ENCODE data around the gene NACC2.

GRCh38 chr9:136051837-136052471 is 43.1 kb downstream of the NACC2 start:
- no peak for TF ChIP-seq CTCF (IDR thresholded peaks at IDR 0.05)
- peak; percentile 23 to 69 (median 62) for TF ChIP-seq POLR2AphosphoS5 (IDR thresholded peaks at IDR 0.05)
- no peak for TF ChIP-seq POLR2A (IDR thresholded peaks at IDR 0.05)
- TF ChIP-seq EP300 (IDR thresholded peaks at IDR 0.05; ENCODE audit: low read depth): no peak
